ENCODE measurements around the gene RPUSD4. TPM values are rescaled to one million over a fixed set of nuclear protein-coding genes. Genes with fewer than 3 reads are reported as not detected.

Gene RPUSD4
- total RNA-seq, 1 experiment from 2014 or later = 26.6 TPM

Other genes with a start within 250 kb of the RPUSD4 start
- gene CDON, start 148.8 kb downstream of the RPUSD4 start, total RNA-seq (2014; rRNA removed; shearing (Covaris generic)) = 59.6 and 76.1 TPM in 2 replicates
- 19.6 and 24.5 TPM in 2 replicates for gene FAM118B, start 132 bp upstream of the RPUSD4 start, total RNA-seq (2014; rRNA removed; shearing (Covaris generic))
- gene SRPRA, start 57.2 kb upstream of the RPUSD4 start, total RNA-seq (2014; rRNA removed; shearing (Covaris generic)) = 53.4 and 54.2 TPM in 2 replicates
- 21.9 and 23.8 TPM in 2 replicates for gene FOXRED1, start 57.5 kb upstream of the RPUSD4 start, total RNA-seq (2014; rRNA removed; shearing (Covaris generic))
- gene TIRAP, start 71.4 kb upstream of the RPUSD4 start, total RNA-seq (2014; rRNA removed; shearing (Covaris generic)) = 0.76 and 1.1 TPM in 2 replicates
- gene DCPS, start 92.4 kb upstream of the RPUSD4 start, total RNA-seq (2014; rRNA removed; shearing (Covaris generic)) = 21.3 and 24.5 TPM in 2 replicates
- 37.3 and 39.6 TPM in 2 replicates for gene ST3GAL4, start 144.0 kb upstream of the RPUSD4 start, total RNA-seq (2014; rRNA removed; shearing (Covaris generic))